ENCODE results near the gene OR8J3.

The OR8J3 gene, protein sequence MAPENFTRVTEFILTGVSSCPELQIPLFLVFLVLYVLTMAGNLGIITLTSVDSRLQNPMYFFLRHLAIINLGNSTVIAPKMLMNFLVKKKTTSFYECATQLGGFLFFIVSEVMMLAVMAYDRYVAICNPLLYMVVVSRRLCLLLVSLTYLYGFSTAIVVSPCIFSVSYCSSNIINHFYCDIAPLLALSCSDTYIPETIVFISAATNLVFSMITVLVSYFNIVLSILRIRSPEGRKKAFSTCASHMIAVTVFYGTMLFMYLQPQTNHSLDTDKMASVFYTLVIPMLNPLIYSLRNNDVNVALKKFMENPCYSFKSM

GRCh38 chr11:56140151-56140661 lies at the start of gene OR8J3:
TSS of gene OR8J3 (minus strand) at chr11:56140201. CDS start at chr11:56137718, 2,483 bp downstream.
- no peak for TF ChIP-seq CTCF (IDR thresholded peaks at IDR 0.05; ENCODE audit: low read depth, low read length)
- no peak within 1 kb of the TSS for H3K4me3 ChIP-seq (replicated peaks in 1 of 2; ENCODE audit: low read depth in 2 of 2, low read length in 2 of 2)
- DNase-seq (ENCODE audit: low read depth in 2 of 2): no peak

GRCh38 chr11:56188602-56189001 lies 48.6 kb upstream of the OR8J3 start:
- no peak for DNase-seq (ENCODE audit: low read depth in 2 of 2)
- no peak overlapping the region for H3K4me3 ChIP-seq (replicated peaks in 1 of 2; ENCODE audit: low read depth in 2 of 2, low read length in 2 of 2)
- TF ChIP-seq CTCF (IDR thresholded peaks at IDR 0.05; ENCODE audit: low read depth, low read length): no peak

- no peak overlapping the region for H3K4me3 ChIP-seq (replicated peaks in 1 of 2; ENCODE audit: low read depth in 2 of 2, low read length in 2 of 2)
- TF ChIP-seq CTCF (IDR thresholded peaks at IDR 0.05; ENCODE audit: low read depth, low read length): no peak
- no peak for DNase-seq (ENCODE audit: low read depth in 2 of 2)
Measured at GRCh38 chr11:56183459-56183858, 43.5 kb upstream of the OR8J3 start.

GRCh38 chr11:56176318-56176717 lies 36.3 kb upstream of the OR8J3 start, which contains the start of gene OR5J2:
TSS of gene OR5J2 (plus strand) at chr11:56176618. CDS start at chr11:56176618, 0 bp downstream.
- no peak for TF ChIP-seq CTCF (IDR thresholded peaks at IDR 0.05; ENCODE audit: low read depth, low read length)
- DNase-seq (ENCODE audit: low read depth in 2 of 2): no peak
- no peak within 1 kb of the TSS for H3K4me3 ChIP-seq (replicated peaks in 1 of 2; ENCODE audit: low read depth in 2 of 2, low read length in 2 of 2)

- no peak for TF ChIP-seq CTCF (IDR thresholded peaks at IDR 0.05; ENCODE audit: low read depth, low read length)
- H3K4me3 ChIP-seq (replicated peaks in 1 of 2; ENCODE audit: low read depth in 2 of 2, low read length in 2 of 2): no peak overlapping the region
- DNase-seq (ENCODE audit: low read depth in 2 of 2): no peak
Measured at GRCh38 chr11:56172256-56172830, 32.3 kb upstream of the OR8J3 start.

DNA sequence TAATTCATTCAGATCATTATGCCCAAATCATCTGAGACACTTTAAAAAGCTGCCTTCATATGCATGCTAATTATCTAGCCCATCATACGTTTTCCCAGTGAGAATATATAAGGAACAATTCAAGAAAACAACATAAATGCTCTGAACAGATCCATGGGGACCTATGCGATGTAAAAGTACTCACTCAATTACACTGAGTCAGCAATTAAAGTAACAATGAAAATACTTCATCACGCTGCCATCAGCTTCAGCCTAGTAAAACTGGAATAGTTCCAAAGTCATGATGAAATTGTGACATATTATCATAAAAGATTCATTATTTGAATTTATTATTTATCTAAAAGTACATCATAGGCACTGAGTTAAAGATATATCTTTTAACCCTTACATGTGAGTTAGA lies 23.8 kb upstream of the OR8J3 start:
- TF ChIP-seq CTCF (IDR thresholded peaks at IDR 0.05; ENCODE audit: low read depth, low read length): no peak
- DNase-seq (ENCODE audit: low read depth in 2 of 2): no peak
- no peak overlapping the region for H3K4me3 ChIP-seq (replicated peaks in 1 of 2; ENCODE audit: low read depth in 2 of 2, low read length in 2 of 2)
